ENCODE measurements around the gene SOHLH2.

Gene SOHLH2, protein sequence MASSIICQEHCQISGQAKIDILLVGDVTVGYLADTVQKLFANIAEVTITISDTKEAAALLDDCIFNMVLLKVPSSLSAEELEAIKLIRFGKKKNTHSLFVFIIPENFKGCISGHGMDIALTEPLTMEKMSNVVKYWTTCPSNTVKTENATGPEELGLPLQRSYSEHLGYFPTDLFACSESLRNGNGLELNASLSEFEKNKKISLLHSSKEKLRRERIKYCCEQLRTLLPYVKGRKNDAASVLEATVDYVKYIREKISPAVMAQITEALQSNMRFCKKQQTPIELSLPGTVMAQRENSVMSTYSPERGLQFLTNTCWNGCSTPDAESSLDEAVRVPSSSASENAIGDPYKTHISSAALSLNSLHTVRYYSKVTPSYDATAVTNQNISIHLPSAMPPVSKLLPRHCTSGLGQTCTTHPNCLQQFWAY

DNA sequence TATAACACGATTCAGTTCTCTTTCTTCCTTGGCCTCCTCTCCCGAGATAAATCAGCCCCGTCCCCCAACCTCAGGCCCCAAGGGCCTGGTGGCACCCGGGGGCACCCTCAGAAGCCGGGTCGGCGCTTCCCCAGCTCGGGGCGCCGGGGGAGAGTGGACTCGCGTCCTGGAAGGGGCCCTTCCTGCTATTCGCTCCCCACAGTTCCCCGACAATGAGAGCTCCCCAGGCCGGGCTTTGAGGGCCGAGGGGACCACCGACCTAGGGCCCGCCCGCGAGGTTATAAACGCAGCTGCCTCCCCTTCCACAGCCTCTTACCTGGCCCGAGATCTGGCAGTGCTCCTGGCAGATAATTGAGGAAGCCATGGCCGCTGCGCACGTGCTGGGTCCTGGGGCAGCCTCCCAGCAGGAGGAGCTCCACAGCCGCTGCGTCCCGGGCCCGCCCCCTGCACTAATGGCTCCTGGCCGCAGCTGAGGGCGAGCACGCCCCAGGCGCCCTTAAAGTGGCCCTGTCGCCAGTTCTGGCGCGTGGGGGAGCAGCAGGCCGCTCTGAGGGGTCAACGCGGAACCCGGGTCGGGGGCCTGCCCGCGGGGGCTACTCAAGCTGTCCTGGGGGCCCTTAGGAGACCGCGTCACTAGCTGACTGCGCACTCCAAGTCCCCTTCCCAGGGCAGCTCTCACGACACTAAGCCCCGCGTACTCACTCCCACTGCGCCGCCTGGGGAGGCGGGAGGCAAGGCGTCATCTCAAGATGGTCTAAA, at the start of gene SOHLH2:
Gene SOHLH2, minus strand, starts transcription at position 394 of the 759 bp plus-strand sequence. Its CDS starts 30 bp downstream, at position 364.
- no peak for DNase-seq

DNA sequence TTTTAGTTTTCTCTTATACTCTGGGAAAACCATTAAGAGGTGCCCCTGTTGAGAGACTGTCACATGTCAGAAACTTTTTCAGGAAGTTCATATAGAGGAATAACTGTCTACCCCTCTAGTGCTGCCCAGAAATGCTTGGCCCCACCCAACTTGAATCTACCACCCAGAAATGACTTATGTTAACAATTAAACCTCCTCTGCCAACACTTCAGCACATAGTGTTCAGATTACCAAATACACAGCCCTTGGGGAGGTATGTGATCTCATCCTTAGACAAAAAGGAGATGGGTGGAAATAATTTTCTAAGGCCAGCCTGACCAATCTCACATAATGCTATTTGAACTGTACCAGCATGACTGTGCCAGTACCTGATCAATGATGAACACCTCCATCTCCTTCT, 47.6 kb upstream of the SOHLH2 start:
- no peak for DNase-seq

DNA sequence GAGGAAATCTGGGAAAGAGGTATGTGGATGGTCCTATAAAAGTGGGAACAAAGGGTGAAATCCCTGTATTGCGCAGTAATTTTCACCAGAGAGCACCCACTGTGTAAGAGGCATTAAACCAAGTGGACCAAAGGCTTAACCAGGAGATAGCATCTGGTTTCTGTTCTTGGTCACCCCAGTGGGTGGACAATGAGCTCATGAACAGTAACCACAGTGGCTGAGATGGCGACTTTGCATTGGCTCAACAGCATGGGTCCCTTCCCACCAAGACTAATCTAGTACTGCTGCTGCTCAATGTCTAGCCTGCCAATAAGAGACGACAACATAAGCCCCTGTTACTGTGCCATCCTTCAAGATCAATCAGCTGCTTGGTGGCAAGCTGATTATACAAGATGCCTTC, 46.7 kb upstream of the SOHLH2 start:
- DNase-seq, result no peak

DNA sequence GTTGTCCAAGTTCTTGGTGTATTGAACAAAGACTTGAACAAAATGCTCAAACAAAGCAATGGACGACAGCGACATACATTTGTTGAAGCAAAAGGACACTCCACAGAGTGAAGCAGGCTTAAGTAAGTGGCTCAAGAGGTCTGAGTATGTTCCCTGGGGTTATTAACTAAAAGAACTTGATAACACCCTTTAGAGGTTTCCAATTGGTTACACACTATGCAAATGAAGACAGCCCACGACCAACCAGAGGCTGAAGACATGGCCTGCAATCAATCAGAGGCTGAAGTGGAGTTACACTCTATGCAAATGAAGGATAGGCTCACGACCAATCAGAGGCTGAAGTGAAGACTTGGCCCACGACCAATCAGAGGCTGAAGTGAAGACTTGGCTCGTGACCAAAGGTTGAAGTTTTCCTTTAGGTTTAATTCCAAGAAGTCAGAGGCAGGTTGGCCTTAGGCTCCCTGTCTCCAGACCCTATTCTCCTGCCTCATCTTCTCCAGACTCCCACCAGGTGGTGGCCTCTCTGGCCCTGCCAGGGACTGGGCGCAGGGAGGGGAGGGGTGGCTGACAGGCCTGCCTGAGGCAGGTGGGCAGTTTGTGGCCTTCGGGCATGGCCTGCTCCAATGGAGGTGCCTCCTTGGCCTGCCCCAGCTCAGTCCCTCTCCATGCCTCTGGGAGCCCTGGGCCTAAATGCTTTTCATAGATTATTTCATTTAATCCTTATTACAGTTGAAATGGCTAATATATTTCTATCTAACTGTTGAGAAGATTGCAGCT, 45.2 kb upstream of the SOHLH2 start:
- no peak for DNase-seq

DNA sequence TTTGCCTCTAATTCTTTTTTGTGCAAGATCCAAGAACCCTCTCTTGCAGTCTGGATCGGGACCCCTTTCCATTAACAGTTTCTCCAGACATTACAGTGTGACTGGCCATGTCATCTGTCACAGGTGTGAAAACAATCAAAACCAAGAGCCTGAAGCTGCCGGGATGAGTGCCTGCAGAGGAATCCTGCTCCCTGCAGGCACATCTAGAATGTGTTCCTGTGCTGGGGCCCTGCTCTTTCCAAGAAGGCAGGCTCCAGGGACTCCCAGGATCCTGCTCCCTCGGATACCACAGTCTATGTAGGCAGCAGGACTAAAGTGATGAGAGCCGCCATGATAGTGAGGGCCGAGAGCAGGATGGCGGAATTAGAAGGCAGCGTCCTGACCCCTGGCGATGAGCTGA, 44.5 kb upstream of the SOHLH2 start:
- no peak for DNase-seq

DNA sequence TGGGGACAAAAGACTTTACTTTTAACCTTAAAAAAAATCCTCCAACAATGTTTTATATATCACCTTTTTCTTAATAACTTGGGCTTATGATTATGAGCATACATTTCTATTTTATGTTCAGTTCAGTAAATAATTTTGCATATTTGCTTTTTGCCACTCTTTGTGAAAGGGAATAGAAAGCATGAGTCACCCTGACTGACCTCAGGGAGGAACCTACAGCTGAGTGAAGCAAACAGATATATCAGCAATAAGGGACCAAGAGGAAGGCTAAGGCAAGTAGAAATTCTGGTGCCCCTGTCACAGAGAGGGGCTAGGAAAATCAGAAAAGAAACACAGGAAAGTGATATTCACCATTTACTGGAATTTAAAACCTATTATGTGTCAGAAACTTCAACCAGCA, 37.2 kb upstream of the SOHLH2 start:
- DNase-seq, result no peak

DNA sequence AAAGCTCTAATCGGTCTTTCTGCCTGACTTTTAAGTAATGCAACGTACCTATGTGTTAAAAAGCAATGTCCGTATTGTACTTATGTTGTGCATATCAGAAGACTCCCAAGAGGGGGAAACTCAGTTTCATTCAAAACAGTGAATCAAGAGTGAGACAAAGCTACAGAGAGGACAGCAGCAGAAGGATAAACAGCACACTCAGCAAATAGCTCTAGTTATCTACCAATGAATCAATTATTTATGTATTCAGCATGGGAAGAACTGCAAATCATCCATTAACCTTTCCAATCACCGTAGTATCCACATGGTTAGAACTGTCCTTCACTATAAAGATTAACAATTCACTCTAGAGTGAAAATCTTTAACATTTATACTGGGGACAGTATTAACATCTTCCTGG, 36.7 kb upstream of the SOHLH2 start:
- DNase-seq, result no peak

DNA sequence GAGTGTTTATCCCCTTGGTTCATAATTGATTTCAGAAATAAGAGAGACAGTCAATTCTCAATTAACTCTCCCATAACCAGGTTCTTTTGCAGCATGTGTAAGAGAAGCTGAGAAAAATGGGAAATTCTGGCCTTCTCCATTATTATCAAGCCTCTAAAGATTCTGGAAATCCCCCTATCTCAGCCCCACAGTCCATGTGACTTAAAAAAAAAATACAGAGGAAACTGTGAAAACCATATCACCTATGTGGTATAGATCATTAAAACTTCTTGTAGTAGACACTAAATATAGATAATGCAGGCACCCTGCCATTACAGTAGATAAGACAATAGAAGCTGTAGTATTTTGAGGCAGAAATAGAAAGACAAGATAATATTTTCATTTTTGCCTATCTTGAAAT, 34.3 kb upstream of the SOHLH2 start:
- no peak for DNase-seq

DNA sequence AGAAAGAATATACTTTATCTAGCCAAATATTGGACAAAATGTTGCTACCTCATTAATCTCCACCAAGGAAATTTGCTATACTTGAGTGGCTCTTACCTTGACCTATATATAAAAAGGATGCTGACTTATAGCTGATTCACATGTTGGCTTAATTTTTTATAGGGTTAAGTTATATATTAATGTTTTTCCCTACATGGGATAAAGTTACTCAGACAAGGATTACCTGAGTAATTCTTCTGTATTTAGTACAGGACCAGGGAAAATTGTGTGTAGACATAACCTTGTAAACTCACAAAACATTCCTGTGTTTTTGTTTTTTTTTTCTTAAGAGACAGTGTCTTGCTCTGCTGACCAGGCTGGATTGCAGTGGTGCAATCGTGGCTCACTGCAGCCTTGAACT, 30.6 kb upstream of the SOHLH2 start:
- DNase-seq, result no peak

DNA sequence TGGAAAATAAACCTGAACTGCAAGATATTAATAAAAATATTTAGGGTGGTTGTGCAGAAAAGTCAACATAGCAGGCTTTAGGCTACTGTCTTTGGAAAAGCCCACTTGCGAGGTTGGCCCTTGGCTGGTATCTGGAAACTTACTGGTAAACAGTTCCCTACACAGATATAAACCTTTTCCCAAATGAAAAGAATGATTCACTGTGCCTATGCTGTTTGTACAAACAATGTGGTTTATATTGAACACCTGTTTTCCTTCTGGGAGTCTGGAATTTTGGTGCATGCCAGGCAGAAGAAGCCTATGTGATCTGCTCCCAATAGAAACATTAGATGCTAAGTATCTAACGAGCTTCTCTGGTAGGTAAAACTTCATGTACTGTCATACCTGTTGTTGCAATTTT, 29.7 kb upstream of the SOHLH2 start:
- DNase-seq, result no peak

DNA sequence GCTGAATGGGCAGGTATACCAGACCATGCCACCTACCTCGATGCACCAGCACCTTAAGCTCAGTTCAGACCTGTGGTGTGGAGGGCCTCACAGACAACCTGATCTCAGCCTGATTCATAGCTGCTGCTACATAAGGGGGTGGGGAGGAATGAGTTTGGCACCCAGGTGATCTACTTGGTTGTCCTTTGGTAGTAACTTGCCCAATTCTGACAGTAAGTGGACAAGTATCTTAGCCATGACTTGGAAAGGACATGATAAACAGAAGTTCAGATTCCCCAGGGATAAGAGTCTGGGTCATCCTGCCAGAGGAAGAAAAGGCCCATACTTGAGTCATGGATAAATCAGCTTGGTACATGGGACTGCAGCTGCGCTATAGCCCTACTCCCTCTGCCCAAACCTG, 28.4 kb upstream of the SOHLH2 start:
- DNase-seq, result no peak

DNA sequence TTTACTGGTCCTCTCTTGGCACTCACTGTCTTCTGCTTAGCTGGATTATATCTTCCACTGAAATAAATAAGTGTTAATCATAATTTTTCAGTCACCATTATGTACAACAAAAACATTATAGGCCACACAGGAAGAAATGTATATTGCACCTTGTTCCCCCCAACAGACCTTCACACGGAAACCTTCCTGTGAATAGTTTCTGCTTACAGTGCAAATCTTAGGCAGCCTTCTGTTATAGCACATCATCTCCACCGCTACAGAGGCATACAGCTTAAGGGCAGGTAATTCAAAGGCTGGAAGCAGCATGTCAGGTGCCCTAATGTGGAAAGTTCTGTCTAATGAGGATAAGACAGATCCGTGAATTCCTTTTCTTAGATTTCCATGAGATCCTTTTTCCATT, 16.9 kb upstream of the SOHLH2 start:
- DNase-seq, result no peak

DNA sequence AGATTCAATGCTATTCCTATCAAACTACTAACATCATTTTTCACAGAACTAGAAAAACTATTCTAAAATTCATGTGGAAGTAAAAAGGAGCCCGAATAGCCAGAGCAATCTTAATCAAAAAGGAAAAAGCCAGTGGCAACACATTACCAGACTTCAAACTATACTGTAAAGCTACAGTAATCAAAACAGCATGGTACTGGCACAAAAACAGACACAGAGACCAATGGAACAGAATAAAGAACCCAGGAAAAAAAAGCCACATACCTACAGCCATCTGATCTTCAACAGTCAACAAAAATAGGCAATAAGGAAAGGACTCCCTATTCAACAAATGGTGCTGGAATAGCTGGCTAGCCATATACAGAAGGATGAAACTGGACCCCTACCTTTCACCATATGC, 10.4 kb upstream of the SOHLH2 start:
- DNase-seq, result no peak

DNA sequence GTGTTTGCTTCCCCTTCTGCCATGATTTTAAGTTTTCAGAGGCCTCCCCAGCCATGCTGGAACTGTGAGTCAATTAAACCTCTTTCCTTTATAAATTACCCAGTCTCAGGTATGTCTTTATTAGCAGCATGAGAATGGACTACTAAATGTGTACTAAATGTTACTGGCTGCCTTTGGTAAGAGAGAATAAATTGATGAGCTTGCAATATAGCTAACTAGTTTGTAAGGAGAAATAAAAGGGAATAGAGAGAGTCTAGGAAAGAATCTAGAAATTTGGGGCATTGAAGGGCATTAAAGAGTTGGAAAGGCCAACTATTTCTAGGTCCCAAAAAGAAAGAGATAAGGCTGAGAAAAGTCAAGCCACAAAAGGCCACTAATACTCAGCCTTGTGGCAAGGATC, 5.5 kb upstream of the SOHLH2 start:
- no peak for DNase-seq

DNA sequence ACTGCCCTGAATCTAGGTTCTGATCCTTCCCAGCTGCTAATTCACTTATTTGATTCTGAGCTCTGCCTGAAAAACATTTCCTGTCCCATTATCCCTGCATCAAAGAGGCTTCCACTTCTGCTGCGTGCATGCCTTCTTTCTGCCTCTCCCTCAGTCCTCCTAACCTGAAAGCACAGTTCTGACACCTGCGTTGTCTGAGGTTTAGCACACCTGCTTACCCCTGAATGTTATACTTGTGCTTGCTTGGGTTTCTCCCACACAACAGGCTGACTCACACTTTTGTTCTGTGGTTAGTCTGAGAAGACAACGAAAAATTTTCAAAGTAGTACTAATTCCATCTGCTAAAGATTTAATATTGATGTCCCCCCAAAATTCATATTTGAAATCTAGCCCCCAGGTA, 3.1 kb upstream of the SOHLH2 start:
- no peak for DNase-seq

DNA sequence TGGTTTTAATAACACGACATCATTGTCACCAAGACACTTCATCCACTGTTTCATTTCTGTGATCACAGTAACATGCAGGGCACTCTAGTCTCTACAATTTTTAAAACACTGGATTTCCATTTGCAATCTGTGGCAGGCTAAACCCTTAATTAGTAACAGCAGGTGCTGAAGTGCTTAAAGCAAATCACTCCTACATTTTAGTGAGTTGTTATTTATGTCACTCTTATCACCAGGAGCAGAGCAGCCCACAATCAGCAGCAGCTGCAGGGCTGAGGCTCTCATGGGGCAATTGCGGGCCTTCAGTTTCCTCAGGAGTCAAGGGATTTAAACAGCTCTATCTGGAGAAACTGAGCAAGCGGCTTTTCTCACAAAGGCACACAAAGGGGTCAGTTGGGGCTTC, 1.6 kb downstream of the SOHLH2 start:
- DNase-seq, result no peak

DNA sequence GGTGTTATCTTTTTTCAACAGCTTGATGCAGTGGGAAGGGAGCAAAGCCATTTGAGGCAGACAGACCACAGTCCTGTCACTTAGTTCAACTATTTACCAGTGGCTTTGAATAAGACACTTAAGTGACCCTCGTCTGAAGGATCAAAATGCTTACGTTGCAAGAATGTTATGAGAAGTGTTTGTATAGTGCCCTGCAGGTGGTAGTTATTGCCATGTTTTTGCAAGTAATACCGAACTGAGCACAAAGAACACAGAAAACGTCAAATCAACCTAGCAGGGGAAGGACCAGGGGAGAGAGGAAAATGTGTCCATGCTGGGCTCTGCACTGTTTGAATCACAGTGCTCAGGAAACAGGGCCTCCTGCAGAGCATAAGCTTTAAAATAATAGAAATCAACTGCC, 2.8 kb downstream of the SOHLH2 start:
- DNase-seq, result no peak

DNA sequence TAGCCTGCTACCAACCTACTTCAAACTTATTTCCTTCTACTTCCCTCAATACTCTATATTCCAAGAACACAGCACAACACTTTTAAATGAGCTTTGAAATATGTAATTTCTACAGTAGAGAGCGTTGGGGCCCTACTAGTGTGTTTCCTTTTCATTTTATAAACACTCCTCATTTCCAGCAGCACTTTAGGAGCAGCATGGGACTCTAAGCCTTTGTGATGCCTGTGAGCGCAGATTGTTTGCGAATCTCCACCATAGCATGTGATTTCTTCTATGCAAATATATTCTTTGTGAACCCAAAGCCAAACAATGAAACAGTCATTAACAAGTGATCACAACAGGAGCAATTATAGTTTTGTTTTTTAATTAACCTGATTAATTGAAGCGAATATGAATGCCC, 3.6 kb downstream of the SOHLH2 start:
- DNase-seq, result no peak

DNA sequence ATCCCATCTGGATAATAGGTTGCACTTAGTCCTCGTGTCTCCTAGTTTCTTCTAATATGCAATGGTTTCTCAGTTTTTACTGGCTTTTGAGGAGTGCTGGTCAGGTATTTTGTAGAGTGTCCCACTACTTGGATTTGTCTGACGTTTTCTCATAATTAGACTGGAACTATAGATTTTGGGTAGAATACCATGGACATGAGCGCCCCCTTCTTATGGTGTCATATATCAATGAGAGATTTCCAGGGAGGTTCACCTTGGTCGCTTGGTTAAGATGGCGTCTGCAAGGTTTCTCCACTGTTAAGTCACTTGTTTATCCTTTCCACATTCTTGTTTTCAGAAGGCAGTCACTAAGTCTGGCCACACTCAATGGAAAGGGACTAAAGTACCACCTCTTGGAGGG, 6.7 kb downstream of the SOHLH2 start:
- peak; percentile 25 for DNase-seq

DNA sequence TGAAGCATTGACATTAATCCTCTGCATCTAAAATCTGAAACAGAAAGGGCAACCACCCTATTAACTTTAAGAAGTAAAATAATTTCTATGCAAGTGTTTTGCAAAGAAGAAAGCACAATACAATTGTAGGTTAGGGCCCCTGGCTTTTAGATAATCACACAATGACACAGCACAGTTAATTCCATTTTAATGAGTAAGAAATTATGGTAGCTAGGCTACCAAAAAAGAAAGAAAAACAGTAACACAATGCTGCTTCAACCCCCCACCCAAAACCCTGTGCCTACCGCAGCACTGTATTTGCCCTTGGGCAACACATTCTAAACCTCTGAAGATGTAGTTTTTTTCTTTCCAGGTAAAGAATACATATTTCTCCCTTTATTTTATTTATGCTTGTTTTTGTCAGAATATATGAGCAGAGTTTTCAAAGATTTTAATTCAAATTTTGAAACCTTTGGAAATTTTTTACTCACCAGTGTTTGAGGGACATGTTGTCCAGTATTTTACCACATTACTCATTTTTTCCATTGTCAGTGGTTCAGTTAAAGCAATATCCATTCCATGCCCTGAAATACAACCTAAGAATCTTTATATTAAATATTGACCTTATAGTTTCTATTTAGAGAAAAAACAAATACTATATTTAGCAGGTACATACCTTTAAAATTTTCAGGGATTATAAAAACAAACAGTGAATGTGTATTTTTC, 21.1 kb downstream of the SOHLH2 start:
- DNase-seq, result no peak

DNA sequence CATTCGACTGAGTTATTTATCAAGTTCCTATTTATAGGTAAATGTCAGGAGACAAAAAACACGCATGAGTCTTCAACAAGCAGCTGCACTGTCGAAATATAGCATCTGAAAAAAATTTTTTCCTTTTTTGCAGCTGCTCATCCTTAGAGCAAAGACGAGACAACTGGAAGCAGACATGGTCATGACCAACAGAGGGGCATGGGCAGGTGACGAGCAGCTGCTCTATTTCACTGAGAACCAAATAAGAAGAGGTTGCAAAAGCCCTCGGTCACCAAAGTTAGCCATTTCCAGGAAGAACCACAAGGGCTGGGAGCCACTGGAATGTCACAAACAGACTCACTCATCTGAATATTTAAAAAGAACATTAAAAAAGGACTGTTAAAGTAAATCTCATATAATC, 22.2 kb downstream of the SOHLH2 start:
- no peak for DNase-seq

DNA sequence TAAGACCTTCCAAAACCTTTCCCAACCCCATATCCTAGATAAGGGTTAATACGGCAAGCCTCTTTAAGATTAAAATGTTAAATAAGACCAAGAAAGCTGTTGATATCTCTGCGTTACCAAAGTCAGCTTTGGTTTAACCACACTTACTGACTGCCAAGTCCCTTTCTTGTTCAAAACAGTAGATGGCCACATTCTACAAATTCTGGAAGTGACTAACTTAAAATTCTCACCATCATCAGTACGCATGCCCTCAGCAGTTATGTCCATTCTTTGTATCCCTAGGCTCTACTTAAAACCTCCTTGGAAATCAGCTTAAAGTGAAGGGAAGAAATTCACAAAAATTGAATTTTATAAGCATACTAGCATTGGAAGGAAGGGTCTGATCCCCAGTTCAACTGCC, 23.6 kb downstream of the SOHLH2 start:
- DNase-seq, result no peak

DNA sequence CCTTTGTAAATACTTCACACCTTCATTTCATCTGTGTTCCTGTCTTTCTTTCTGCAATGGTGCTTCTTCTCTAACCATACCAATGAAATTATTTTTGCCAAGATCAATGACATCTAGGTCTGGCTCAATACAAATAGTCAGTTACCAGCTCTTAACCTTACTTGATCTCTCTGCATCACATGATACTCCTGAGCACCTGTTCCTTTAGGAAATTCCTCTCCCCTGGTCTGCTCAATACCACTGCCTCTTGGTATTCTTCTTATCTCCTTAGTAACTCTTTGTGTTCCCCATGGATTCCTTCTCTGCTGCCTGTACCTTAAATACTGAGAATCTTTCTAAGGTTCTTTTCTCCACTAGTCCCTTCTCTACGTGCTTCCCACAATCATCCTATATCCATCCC, 25.9 kb downstream of the SOHLH2 start:
- no peak for DNase-seq

All from NCI-H82 (cell line).